Measurements from ENCODE around the gene SCD5.

Gene SCD5

DNA sequence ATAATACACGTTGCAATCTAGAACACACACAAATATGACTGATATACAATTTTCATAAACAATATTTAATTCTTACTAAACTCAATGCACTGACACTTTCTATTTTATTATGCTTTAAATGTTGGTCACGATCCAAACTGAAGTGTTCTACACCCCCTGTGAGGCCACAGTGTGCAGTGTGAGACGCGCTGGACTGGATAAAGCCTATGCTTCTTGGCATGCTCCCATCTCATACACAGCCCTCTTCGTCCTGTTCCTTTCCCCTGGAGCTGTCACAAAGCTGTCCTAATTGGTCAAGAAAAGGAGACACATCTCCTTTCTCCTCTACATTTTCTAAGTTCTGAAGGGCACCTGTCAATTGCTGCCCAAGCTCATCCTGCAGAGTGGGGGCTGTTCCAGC, 72.0 kb downstream of the SCD5 start:
- no peak for DNase-seq (ENCODE audit: low read depth in 2 of 2)

DNA sequence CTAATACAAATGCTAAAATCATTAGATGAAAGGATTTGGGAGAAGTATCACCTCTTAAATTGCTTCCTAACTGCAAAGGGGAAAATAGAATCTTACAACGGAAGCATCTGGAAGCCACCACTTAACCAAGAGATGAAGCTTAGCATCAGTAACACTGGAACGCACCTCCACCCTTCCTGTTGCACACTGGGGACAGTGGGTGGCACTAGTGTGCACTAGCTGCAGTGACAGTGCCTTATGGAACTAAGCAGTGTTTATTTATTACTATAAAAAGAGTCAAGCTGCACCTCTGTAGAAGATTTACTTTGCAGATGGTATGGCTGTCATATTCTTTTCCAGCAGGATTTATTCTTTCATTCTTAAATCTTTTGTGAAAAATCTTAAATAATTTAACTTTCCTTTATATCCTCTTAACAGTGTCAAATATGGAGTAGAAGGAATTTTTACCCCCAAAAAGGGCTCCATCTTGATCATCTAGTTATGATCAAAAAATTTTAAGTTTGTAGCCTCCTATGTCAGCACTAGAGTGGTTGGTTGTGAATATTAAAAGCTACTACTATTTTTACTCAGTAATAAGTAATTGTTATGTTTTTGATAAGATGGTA, 76.7 kb downstream of the SCD5 start:
- DNase-seq (ENCODE audit: low read depth in 2 of 2), result no peak

DNA sequence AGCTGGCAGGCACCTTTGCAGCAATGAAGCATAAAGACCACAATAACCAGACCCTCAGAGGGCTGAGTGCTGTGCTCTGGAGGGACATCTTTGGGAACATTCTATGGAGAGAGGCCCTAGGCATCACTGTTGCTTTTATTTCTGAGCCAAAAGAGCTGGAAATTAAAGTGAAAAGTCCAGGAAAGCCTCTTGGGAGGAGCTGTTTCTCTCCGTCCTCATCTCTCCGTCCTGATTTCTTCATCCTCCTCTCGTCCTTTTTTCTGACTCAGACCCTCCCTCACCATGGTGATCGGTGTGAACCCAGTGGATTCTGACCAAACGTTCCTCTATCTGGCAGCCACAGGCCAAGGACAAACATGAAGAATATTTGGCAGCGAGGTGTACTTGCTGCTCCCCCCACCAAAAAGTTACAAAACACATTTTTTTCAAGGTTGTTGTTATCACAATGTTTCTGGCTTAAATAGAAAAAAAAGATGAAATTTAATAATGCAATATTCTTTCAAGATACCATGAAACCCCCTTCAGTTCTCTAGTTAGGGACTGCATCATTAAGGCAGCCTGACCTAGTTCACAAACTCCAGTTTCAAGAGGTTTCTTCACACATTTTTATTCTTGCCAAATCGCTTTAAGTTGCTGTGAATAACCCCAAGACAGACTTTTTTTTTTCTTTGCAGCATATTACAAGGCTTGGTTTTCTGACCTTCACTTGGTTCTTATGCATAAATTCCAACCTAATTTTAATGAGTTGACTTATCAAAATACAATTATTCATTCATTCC, 80.2 kb downstream of the SCD5 start:
- DNase-seq (ENCODE audit: low read depth in 2 of 2), result no peak

DNA sequence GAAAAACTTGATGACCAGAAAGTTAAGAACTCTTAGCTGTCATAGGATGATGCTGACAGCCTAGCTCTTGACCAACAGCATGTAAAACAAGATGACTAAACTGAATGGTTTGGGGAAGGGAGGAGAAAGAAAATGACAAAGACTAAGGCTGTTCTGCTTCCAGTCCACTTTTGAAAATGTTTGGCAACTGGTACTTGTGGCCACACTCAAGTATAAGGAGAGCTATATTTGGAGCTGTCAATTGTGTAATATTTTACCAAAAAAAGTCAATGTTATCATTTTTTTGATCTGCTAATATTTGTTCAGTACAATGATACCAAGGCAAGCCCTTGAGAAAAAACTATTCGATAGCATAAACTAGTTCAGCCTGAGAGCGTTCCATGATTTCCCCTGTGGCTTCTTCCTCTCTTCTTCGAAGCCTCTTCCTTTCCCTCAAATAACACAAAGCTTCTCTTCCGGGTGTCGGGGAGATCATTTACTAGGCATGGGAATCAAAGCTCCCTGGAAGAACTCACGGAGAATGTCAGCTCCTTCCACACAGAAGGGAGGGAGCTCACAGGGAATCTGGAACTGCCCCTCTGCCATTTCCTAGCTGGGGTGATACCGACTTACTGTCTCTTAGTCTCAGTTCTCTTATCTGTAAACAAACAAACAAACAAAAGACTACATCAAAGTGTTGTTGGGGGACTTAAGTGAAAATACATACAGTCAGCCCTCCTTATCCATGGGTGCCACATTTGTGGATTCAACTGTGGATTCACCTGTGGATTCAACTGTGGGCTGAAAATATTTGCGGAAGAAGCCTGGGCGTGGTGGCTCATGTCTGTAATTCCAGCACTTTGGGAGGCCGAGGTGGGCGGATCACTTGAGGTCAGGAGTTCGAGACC, 82.6 kb downstream of the SCD5 start:
- no peak for DNase-seq (ENCODE audit: low read depth in 2 of 2)

DNA sequence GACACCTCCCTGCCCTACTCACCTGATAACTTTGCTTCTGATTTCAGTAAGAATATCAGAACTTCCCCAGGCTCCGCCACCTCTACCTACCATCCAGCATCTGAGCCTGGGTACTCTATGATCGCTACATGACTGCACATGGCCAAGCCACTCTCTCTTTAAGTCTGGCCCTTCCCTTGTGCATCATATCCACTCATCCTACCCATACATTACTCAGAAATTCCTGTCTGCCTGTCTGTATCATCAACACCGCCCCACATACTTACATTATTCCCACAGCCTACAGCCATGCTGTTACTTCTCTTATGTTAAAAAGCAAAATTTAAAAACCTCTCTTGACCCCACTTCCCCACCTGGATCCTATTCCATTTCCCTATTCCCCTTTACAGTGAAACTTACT, 84.7 kb downstream of the SCD5 start:
- no peak for DNase-seq (ENCODE audit: low read depth in 2 of 2)

DNA sequence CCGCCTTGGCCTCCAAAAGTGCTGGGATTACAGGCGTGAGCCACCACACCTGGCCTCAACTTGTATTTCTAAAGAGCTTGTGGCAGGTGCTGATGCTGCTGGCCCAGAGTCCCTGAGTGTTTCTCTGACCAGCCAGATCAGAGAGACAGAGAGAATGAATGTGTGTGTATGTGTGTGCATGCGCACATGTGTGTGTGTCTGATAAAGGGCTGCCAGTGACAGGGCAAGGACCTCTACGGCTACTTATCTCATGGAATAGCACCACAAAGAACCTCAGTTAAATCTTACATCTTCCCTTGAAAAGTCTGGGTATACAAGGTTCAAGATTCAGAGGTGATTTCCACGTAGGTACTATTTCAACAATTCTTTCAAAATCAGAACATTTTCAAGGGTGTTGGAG, 86.0 kb downstream of the SCD5 start:
- DNase-seq (ENCODE audit: low read depth in 2 of 2), result no peak

DNA sequence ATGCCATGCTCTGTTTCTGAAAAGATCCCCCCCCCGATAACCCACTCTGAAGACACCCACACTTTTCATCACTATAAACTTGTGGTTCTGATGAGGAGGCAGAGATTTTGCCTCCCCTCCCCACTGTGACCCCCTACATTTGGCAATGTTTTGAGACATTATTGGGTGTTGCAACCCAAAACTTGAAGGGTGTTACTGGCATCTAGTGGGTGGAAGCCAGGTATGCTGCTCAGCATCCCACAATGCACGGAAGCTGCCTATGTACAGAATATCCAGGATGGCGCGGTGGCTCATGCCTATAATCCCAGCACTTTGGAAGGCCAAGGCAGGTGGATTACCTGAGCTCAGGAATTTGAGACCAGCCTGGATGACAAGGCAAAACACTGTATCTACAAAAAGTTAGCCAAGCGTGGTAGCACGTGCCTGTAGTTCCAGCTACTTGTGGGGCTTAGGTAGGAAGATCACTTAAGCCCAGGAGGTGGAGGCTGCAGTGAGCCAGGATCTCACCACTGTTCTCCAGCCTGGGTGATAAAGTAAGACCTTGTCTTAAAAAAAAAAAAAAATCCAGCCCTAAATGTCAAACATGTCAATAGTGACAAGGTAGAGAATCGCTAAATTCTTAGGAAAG, 87.3 kb downstream of the SCD5 start:
- DNase-seq (ENCODE audit: low read depth in 2 of 2), result no peak

DNA sequence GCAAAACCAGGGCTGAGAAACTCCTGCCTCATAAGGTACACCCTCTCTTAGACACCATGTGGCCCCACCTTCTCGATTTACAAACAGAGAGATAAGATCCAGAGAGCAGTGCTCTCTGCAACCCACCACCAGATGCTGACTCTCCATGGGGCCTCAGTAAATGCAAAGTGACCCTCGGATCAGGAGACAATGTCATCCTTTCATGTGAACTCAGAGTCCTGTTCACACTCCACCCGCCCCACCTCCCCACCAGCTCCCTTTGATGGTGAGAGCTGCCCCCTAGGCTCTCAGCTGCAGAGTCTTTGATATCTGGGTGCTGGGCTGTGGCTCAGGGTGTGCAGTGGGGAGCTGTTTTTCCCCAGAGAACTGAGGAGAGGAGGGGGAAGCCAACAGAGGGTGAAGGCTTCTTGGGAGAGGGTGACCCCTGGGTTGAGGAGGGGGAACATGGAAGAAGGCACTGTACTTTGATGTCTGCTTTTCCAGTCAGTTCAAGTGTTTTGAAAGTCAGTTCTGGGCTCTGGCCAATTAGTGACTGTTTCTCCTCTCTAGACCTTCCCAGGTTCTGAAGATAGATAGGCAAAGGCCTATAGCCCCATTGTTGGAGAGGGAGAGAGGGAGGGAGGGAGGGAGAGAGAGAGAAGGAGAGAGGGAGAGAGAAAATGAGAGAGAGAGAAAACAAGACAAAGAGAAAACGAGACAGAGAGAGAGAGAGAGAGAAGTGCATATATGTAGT, 88.2 kb downstream of the SCD5 start:
- no peak for DNase-seq (ENCODE audit: low read depth in 2 of 2)

DNA sequence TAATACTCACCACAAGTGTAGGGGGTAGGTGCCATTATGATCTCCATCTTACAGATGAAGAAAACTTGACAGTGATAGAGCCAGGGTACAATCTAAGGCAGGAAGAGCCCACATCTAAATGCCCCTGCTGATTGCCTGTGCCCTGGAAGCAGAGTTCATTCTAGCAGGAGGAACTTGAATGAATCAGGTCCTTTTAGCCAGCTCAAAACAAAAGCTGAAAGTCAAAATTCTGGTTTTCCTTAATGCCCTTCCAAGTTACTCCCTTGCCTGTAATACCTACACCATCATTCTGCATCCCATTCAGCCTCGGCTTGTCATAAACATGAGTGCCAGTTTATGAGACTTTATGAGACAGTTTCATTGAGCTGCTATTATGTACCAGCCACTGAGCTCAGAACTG, 89.6 kb downstream of the SCD5 start:
- DNase-seq (ENCODE audit: low read depth in 2 of 2), result no peak

DNA sequence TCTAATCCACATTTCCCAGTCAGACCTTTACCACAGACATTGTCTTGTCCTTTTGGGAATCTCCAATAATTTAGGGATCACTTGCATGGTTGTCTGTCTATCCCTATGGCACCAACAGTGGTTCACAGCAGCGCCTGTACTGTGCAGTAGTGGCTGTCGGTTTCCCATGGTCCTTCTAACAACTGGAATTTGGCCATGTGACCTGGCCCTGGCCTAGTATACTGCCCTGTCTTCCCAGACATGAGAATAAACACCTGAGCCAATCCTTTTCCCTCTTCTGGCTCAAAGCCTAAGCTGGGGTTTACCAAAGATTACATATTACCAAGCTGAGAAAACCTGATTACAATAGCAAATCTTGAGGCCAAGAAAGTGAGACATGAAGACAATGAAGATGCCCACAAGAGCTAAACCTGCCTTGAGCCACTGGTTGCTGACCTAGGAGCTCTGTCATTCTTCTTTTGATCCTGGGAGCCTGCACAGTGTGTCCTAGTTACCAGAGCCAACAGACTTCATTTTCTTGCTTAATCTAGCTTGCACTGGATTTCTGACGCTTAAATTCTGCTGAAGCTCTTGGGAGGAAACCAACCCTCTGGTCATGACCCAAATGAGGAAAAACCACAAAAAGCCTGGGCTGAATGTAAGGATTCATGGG, 92.1 kb downstream of the SCD5 start:
- DNase-seq (ENCODE audit: low read depth in 2 of 2), result no peak

DNA sequence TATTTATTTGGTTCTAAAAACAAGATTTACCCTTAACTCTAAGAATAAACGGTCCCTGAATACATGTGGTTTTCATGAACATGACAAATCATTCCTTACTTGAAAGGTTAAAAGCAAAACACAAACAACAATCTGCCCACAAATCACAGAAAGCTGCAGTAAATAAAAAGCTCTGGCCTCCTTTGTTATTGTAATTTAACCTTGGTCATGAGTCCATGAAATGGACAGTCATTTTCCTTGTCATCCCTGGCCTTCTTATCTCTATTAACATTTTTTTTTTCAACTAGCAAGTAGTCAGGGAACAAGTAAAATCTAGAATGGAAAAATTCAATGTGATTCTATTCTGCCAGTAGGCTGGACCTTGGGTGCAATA, 92.7 kb downstream of the SCD5 start:
- DNase-seq (ENCODE audit: low read depth in 2 of 2), result no peak

DNA sequence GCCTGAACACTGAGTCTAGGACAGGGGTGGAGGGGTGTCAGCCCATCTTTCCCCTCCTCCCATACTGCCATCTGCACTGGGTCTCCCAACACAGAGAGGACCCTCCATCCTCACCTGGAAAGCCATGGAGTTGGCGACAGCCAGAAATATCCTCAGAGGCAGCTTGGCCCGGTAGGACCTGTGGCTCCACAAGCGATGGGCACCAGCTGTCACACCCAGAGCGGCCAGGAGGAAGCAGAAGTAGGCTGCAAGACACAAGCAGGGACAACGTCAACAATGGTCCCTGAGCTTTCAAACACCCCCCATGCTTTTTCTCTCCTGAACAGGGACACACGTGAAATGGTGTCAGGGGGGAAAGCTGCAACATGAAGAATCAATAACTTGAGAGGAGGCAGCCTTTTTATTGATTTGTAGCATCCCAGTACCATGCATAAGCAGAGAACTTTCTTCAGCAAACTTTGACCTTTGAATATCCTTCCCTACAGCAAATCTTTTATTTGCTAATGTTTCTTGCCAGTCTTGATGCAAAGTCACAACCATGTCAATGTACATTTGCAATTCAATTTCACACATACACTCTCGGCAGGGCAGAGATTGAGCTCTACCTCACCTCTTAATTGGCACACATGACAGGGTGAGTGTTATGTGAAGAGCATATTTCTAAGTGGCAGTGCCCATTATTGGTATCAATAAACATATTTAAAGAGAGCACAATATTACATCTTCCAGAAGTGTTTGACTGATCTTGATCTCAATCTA, 93.2 kb downstream of the SCD5 start:
- DNase-seq (ENCODE audit: low read depth in 2 of 2), result no peak

DNA sequence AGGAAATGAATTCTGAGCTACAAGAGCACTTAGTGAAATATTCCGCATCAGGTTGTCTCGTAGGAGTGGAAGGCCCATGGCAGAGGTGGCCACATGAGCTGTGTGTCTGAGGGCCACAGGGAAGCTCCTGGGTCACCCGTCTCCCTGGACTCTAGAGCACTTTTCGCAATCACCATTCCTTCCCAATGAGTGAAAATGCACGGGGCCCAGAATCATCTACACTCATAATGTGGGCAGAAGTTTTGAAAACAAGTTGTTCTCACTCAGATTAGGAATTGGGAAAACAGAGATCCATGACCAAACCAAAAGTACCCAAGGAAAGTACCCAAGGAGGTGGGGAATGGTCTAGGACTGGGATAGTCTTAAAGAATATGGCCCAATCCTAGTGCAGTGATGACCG, 94.4 kb downstream of the SCD5 start:
- DNase-seq (ENCODE audit: low read depth in 2 of 2), result no peak

DNA sequence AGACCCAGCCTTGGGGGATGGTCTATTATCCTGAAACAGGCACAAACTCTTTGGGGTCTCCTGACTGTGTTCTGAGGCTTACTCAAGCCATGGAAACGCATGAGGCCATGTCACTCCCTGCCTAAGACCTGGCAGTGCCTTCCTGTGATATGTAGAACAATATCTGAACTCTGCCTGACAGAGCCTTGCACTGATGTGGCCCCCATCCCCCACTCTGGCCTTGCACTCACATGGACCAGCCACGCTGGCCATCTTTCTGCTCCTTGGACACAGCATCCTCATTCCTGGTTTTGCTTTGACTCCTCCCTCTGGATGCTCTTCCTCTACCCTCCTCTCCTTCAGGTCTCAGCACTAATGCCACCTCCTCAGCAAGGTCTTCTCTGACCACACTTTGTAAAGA, 100.2 kb downstream of the SCD5 start:
- DNase-seq (ENCODE audit: low read depth in 2 of 2), result no peak

DNA sequence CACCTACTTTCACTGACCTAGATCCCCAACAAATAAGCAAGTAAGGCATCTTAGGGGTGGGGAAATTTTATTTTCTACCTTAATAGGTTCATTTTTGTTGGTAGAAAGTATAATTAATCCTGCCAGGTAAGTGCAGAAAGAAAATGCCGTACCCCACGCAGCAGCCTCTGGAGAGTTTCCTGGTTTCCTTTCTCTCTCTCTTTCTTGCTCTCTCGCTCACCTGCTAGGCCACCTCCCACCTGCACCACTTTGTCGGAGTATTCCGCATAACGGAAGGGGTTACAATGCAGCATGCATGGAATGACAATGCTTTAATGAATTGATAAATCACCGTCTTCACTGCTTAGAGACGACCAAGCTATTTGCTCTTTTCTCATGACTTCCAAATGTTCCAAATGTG, 101.0 kb downstream of the SCD5 start:
- no peak for DNase-seq (ENCODE audit: low read depth in 2 of 2)

DNA sequence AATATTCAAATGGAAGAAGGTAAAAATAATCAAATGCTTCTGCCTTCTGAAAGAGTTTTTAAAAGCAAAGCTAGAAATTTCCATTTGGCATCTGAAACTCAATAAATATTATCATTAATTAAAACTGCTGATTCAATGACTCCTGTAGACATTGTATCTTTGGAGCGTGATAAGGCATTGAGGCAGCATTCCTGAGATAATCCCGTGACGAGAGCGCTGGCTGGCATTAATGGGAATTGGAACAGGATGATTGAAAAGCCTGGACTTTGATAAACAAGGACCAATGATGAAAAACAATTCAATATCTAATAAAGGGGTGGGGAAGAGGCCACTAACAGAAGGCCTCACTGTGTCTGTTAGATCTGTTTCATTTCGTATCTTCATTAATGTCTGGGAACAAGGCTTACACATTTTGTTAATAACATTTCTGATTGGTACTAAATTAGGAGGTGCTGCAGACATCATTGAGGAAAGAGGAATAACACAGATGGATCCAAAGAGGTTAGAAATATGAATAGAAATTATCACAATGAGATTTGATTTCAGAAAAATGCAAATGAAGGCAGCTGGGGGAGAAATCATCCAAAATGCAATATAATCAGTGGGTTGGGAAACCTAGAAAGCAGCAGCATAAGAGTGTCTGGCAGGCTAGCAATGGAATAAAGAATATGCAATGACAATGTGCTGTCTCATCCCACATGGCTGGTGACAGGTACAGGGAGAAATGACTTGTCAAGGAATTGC, 102.3 kb downstream of the SCD5 start:
- DNase-seq (ENCODE audit: low read depth in 2 of 2), result no peak

DNA sequence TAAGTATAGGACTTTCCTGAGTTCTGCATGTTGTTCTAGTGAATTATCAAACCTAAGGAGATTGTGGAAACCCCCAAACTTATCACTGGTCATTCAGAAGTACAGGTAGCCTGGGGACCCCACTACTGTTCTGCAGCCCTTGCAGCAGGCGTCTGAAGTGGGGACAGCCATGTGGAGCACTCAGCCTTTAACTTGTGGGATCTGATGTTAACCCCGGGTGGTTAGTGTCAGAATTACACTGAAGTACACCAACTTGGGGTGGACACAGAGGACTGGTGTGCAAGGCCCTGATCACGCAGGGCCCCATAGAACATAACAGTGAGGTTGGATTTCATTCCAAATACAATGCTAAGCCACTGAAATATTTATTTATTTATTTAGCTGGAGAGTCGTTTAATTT, 103.7 kb downstream of the SCD5 start:
- no peak for DNase-seq (ENCODE audit: low read depth in 2 of 2)

DNA sequence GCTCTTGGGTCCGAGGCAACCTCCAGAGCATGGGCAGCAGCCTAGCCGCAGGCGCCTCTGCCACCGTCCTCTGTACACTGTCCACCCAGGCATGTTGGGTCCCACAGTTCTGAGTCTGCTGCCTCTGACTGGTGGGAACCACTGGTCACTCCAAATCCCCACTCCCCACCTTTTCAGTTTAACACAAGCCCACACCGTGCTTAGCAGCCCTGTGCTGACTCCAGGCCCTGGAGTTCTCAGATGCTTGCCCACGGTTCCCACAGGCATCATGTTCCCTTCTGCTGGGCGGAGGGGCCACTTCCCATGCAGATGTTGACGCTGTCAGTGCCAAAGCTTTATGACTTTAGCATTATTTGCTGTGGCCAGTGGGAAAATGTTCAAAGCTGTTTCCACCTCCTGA, 104.5 kb downstream of the SCD5 start:
- DNase-seq (ENCODE audit: low read depth in 2 of 2), result no peak

DNA sequence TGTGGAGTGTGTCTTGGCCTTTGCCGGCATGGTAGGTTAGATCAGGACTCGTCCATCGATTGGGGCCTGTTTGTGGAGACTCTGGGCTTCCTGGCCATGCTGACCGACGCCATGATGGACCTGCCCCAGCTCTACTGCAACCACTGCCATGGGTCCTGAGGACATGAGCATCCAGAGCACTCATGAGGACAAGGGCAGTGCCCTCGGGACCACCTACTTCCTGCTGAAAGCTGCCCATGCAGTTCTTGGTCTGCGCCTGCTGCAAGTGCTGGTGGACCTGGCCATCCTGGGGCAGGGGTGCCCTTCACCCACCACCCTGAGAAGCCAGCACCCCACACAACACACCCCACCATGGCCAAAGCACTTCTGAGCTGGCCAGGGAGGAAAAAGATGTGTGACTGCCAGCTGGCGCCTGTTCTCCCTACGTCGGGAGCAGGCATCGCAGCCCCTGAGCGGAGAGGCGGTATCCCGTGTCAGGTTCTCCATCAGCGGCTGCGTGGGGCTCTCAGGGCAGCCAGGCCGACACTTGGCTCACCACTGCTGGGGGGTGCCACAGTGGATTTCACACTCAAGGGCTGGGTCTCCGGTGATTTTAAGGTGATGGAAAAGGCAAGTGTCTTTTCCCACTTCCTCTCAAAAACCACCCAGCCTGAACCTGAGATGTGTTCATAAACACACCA, 106.4 kb downstream of the SCD5 start:
- DNase-seq (ENCODE audit: low read depth in 2 of 2), result no peak
